DND-41 (cell line): ENCODE data around the gene GUCA1A.

Experiments
- EZH2 ChIP-seq: IDR thresholded peaks from 3 replicates; pipeline ENCODE4 v1.6.1; 2012; ENCODE audit warnings: borderline replicate concordance, low read depth, mild to moderate bottlenecking, moderate library complexity, low read length, inconsistent platforms; ENCODE audit not compliant: severe bottlenecking
- TF ChIP-seq, protein P1 (sequence below): IDR thresholded peaks from 2 replicates; pipeline ENCODE4 v1.5.1; 2012; ENCODE audit warnings: borderline replicate concordance, low read length, moderate library complexity, mild to moderate bottlenecking; ENCODE audit not compliant: poor library complexity, severe bottlenecking; ENCODE audit errors: extremely low read depth

DNA sequence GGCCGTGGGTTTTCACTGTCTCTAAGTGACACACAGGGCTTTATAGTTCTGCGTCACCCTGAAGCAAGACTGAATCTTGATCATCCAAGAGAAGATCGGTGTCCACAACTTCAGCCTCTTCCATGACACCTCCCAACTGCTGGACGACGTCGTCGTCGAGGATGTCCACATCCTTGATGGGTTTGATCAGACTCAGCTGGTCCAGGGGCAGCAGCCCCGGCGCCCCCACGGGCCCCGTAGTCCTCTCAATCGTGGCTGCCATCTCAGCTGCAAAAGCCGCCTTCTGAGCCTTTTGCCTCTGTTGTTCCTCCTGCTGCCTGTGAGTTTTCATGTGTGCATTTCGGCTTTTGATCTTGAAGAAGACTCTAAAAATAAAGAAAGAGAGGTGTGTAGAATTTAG, 55.1 kb downstream of the GUCA1A start:
- TF ChIP-seq, protein P1, sequence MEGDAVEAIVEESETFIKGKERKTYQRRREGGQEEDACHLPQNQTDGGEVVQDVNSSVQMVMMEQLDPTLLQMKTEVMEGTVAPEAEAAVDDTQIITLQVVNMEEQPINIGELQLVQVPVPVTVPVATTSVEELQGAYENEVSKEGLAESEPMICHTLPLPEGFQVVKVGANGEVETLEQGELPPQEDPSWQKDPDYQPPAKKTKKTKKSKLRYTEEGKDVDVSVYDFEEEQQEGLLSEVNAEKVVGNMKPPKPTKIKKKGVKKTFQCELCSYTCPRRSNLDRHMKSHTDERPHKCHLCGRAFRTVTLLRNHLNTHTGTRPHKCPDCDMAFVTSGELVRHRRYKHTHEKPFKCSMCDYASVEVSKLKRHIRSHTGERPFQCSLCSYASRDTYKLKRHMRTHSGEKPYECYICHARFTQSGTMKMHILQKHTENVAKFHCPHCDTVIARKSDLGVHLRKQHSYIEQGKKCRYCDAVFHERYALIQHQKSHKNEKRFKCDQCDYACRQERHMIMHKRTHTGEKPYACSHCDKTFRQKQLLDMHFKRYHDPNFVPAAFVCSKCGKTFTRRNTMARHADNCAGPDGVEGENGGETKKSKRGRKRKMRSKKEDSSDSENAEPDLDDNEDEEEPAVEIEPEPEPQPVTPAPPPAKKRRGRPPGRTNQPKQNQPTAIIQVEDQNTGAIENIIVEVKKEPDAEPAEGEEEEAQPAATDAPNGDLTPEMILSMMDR = no peak
- no peak for TF ChIP-seq EZH2
